SK-N-SH (cell line): ENCODE results near the gene MICAL2. TPM values are rescaled to one million over a fixed set of nuclear protein-coding genes. Genes with fewer than 3 reads are reported as not detected.

Experiments
- CTCF ChIA-PET: fragments of 300-600, 350-600 bp; formaldehyde crosslinking; extraction: SDS; loops from one replicate; lab custom pipeline; 2021; lab: Yijun Ruan, JAX
- POLR2A ChIA-PET: fragments of 350-600 bp; sonication (Branson Sonifier 250); formaldehyde crosslinking; extraction: SDS; loops from one replicate; lab custom pipeline; 2020; ENCODE audit warnings: antibody characterized with exemption, inconsistent platforms; lab: Yijun Ruan, JAX
- DNase-seq: peaks from one replicate; pipeline ENCODE4 v3.0.0; 2012
- H2AFZ ChIP-seq: fragments of 200-600 bp; sonication (generic); 2 replicates; pipeline ENCODE4 v1.8.1; 2016; ENCODE audit warnings: antibody characterized with exemption, mild to moderate bottlenecking, low read depth
- H3F3A ChIP-seq: fragments of 200-600 bp; sonication (generic); replicated peaks from 2 replicates; pipeline ENCODE3; 2016; ENCODE audit warnings: antibody characterized with exemption, mild to moderate bottlenecking; ENCODE audit not compliant: insufficient read depth
- H3K27ac ChIP-seq, 2 experiments: fragments of 200-500 bp in 1 of 2; fragments of 200-600 bp in 1 of 2; sonication (Bioruptor generic) in 1 of 2; sonication (generic), shearing (Covaris generic) in 1 of 2; 2 replicates each; pipeline versions ENCODE4 v1.5.1 to v1.6.1; 2014 to 2016; ENCODE audit warnings: low read depth in 2 of 2, inconsistent platforms in 1 of 2, low read length in 1 of 2, mild to moderate bottlenecking in 1 of 2, mixed read lengths in 1 of 2
- H3K27me3 ChIP-seq: fragments of 200-600 bp; sonication (generic), shearing (Covaris generic); 2 replicates; pipeline ENCODE4 v1.6.1; 2016; ENCODE audit warnings: mixed run types; ENCODE audit not compliant: insufficient read depth
- H3K36me3 ChIP-seq, 2 experiments: fragments of 200-500 bp in 1 of 2; fragments of 200-600 bp in 1 of 2; sonication (Bioruptor generic) in 1 of 2; sonication (generic) in 1 of 2; replicated peaks in 1 of 2; 2 replicates each; pipeline versions ENCODE3 to v1.5.1; 2014 to 2016; ENCODE audit warnings: low read length in 1 of 2, mild to moderate bottlenecking in 1 of 2; ENCODE audit not compliant: insufficient read depth in 2 of 2, control insufficient read depth in 1 of 2
- H3K4me1 ChIP-seq, 2 experiments: fragments of 200-500 bp in 1 of 2; fragments of 200-600 bp in 1 of 2; sonication (Bioruptor generic) in 1 of 2; sonication (generic), shearing (Covaris generic) in 1 of 2; 2 replicates each; pipeline versions ENCODE4 v1.5.1 to v1.6.1; 2014 to 2016; ENCODE audit warnings: low read depth in 1 of 2, low read length in 1 of 2, mixed run types in 1 of 2; ENCODE audit not compliant: insufficient read depth in 2 of 2, control insufficient read depth in 1 of 2
- H3K4me2 ChIP-seq: fragments of 200-600 bp; sonication (generic), shearing (Covaris generic); 2 replicates; pipeline ENCODE4 v1.6.1; 2017; ENCODE audit warnings: mixed run types
- H3K4me3 ChIP-seq, 2 experiments: fragments of 200-500 bp in 1 of 2; fragments of 200-600 bp in 1 of 2; sonication (Bioruptor generic) in 1 of 2; sonication (generic), shearing (Covaris generic) in 1 of 2; 2 replicates each; pipeline versions ENCODE4 v1.5.1 to v1.8.1; 2014 to 2016; ENCODE audit warnings: low read depth in 2 of 2, inconsistent platforms in 1 of 2, low read length in 1 of 2, mild to moderate bottlenecking in 1 of 2, mixed read lengths in 1 of 2, moderate library complexity in 1 of 2
- H3K79me2 ChIP-seq: fragments of 200-600 bp; sonication (generic); 2 replicates; pipeline ENCODE4 v1.8.1; 2017; ENCODE audit warnings: mild to moderate bottlenecking; ENCODE audit not compliant: insufficient read depth
- H3K9ac ChIP-seq: fragments of 200-600 bp; sonication (generic); 2 replicates; pipeline ENCODE4 v1.6.1; 2017; ENCODE audit warnings: mixed run types
- H3K9me2 ChIP-seq: fragments of 200-600 bp; sonication (generic); 2 replicates; pipeline ENCODE4 v1.6.1; 2017; ENCODE audit warnings: mixed run types
- H3K9me3 ChIP-seq: fragments of 200-600 bp; sonication (generic); 2 replicates; pipeline ENCODE4 v1.6.1; 2017; ENCODE audit warnings: mixed run types, mild to moderate bottlenecking, moderate library complexity
- H4K20me1 ChIP-seq: fragments of 200-600 bp; sonication (generic); 2 replicates; pipeline ENCODE4 v1.6.1; 2017; ENCODE audit warnings: mild to moderate bottlenecking, mixed run types; ENCODE audit not compliant: insufficient read depth
- ELF1 ChIP-seq: IDR thresholded peaks from 2 replicates; pipeline ENCODE4 v1.4.0; 2012
- EP300 ChIP-seq, 2 experiments: IDR thresholded peaks; 2 replicates each; pipeline versions ENCODE4 v1.4.0 to v1.6.1; 2012; ENCODE audit warnings: borderline replicate concordance in 1 of 2, low read depth in 1 of 2, low read length in 1 of 2
- EZH2phosphoT487 ChIP-seq: fragments of 200-600 bp; sonication (generic); IDR thresholded peaks from 2 replicates; pipeline ENCODE4 v1.6.1; 2017; ENCODE audit warnings: low read depth, mixed run types, mild to moderate bottlenecking, antibody characterized with exemption, moderate library complexity, borderline replicate concordance
- FOXM1 ChIP-seq: IDR thresholded peaks from 2 replicates; pipeline ENCODE4 v1.4.0; 2012; ENCODE audit warnings: low read depth, mild to moderate bottlenecking
- GABPA ChIP-seq: IDR thresholded peaks from 2 replicates; pipeline ENCODE4 v1.4.0; 2012; ENCODE audit warnings: low read depth, mild to moderate bottlenecking
- MEF2A ChIP-seq: IDR thresholded peaks from 2 replicates; pipeline ENCODE4 v1.4.0; 2012; ENCODE audit warnings: low read depth, borderline replicate concordance
- NFIC ChIP-seq: IDR thresholded peaks from 2 replicates; pipeline ENCODE4 v1.4.0; 2012; ENCODE audit warnings: borderline replicate concordance
- RAD21 ChIP-seq: IDR thresholded peaks from 2 replicates; pipeline ENCODE4 v1.6.1; 2012; ENCODE audit warnings: mild to moderate bottlenecking, low read length
- RCOR1 ChIP-seq: fragments of 150-350 bp; IDR thresholded peaks from 2 replicates; pipeline ENCODE4 v1.6.1; 2017; ENCODE audit warnings: antibody characterized with exemption, low read length
- RXRA ChIP-seq: IDR thresholded peaks from 2 replicates; pipeline ENCODE4 v1.4.0; 2012; ENCODE audit warnings: low read depth, mild to moderate bottlenecking, borderline replicate concordance
- SIN3A ChIP-seq: IDR thresholded peaks from 2 replicates; pipeline ENCODE4 v1.6.1; 2012; ENCODE audit warnings: low read depth, mild to moderate bottlenecking, low read length, moderate library complexity, borderline replicate concordance
- SMC3 ChIP-seq: IDR thresholded peaks from 2 replicates; pipeline ENCODE4 v1.6.1; 2012; ENCODE audit warnings: low read depth, low read length, improper control_type of control experiment
- TAF1 ChIP-seq: IDR thresholded peaks from 2 replicates; pipeline ENCODE4 v1.6.1; 2012; ENCODE audit warnings: low read depth, mild to moderate bottlenecking, low read length, moderate library complexity, borderline replicate concordance
- TEAD4 ChIP-seq: IDR thresholded peaks from 2 replicates; pipeline ENCODE4 v1.4.0; 2012; ENCODE audit warnings: mild to moderate bottlenecking, borderline replicate concordance; ENCODE audit not compliant: insufficient read depth
- USF1 ChIP-seq: IDR thresholded peaks from 2 replicates; pipeline ENCODE4 v1.4.0; 2012; ENCODE audit warnings: low read depth, borderline replicate concordance
- YY1 ChIP-seq: IDR thresholded peaks from 2 replicates; pipeline ENCODE4 v1.4.0; 2012; ENCODE audit warnings: low read depth, mild to moderate bottlenecking
- ZBTB33 ChIP-seq: IDR thresholded peaks from 2 replicates; pipeline ENCODE4 v1.4.0; 2012; ENCODE audit warnings: low read depth, borderline replicate concordance
- WGBS: methylation state at CpG from one replicate; pipeline ENCODE4 v1.1.6; 2017; ENCODE audit warnings: low lambda C conversion rate; 5-methylcytosine and 5-hydroxymethylcytosine counted together
- polyA plus RNA-seq, 3 experiments: library from polyadenylated mRNA; depleted of rRNA; stranded (reverse); fragments of >200 nt; gene quantifications; 2 replicates each; pipeline ENCODE4 v1.2.3, GENCODE V29; 2012
- TF ChIP-seq, protein P1 (sequence below): fragments of 150-350 bp; IDR thresholded peaks from 2 replicates; pipeline ENCODE4 v1.6.1; 2017; ENCODE audit warnings: antibody characterized with exemption, low read length, low read depth, borderline replicate concordance
- TF ChIP-seq, protein P2 (sequence below): IDR thresholded peaks from 2 replicates; pipeline ENCODE4 v1.6.1; 2012; ENCODE audit warnings: mild to moderate bottlenecking, low read depth, low read length, moderate library complexity
- TF ChIP-seq, protein P3 (sequence below): IDR thresholded peaks from 2 replicates; pipeline ENCODE4 v1.4.0; 2012; ENCODE audit warnings: low read depth
- TF ChIP-seq, protein P4 (sequence below): IDR thresholded peaks from 2 replicates; pipeline ENCODE4; 2012

MICAL2 gene
- polyA plus RNA-seq, 1 of the 3 experiments (the other 2 are of a cell fraction): 54.6 TPM

GRCh38 chr11:12159351-12160099 is 49.1 kb downstream of the MICAL2 start (continued):
- TF ChIP-seq USF1 (no peak), GABPA (no peak), TEAD4 (no peak), RAD21 (no peak), ZBTB33 (no peak), TAF1 (no peak), YY1 (no peak)
- TF ChIP-seq, protein P1, sequence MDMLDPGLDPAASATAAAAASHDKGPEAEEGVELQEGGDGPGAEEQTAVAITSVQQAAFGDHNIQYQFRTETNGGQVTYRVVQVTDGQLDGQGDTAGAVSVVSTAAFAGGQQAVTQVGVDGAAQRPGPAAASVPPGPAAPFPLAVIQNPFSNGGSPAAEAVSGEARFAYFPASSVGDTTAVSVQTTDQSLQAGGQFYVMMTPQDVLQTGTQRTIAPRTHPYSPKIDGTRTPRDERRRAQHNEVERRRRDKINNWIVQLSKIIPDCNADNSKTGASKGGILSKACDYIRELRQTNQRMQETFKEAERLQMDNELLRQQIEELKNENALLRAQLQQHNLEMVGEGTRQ: no peak

DNA sequence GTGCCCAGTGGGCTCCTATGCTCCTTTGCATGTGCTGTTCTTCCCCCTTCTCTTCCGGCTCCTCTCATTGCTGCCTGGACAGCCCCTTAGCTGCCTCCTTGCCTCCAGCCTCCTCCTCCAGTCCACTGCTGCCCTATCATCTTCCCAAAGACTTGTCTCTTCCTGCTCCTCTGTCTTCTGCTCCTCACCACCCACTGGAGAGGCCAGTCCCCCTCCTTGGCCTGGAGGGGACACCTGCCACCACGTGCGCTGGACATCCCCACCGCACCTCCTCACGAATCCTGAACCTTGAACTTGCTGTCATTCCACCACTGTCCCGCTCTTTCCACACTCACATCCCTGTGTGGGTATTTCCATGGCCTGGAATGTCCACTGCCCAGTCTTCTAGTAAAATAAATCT is 49.8 kb downstream of the MICAL2 start:
- peak overlapping the region; percentile 60 for H3K4me2 ChIP-seq
- H3K4me3 ChIP-seq: no peak overlapping the region
- peaks cover 2 to 79% of the 10 kb centered on the region in 2 experiments; a peak in 3 of 4 replicates for H3K4me1 ChIP-seq
- TF ChIP-seq, protein P2, sequence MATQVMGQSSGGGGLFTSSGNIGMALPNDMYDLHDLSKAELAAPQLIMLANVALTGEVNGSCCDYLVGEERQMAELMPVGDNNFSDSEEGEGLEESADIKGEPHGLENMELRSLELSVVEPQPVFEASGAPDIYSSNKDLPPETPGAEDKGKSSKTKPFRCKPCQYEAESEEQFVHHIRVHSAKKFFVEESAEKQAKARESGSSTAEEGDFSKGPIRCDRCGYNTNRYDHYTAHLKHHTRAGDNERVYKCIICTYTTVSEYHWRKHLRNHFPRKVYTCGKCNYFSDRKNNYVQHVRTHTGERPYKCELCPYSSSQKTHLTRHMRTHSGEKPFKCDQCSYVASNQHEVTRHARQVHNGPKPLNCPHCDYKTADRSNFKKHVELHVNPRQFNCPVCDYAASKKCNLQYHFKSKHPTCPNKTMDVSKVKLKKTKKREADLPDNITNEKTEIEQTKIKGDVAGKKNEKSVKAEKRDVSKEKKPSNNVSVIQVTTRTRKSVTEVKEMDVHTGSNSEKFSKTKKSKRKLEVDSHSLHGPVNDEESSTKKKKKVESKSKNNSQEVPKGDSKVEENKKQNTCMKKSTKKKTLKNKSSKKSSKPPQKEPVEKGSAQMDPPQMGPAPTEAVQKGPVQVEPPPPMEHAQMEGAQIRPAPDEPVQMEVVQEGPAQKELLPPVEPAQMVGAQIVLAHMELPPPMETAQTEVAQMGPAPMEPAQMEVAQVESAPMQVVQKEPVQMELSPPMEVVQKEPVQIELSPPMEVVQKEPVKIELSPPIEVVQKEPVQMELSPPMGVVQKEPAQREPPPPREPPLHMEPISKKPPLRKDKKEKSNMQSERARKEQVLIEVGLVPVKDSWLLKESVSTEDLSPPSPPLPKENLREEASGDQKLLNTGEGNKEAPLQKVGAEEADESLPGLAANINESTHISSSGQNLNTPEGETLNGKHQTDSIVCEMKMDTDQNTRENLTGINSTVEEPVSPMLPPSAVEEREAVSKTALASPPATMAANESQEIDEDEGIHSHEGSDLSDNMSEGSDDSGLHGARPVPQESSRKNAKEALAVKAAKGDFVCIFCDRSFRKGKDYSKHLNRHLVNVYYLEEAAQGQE: no peak
- no peak for TF ChIP-seq RXRA
- no peak for TF ChIP-seq ELF1
- no peak for TF ChIP-seq GABPA
- no peak for TF ChIP-seq RCOR1
- no peak for TF ChIP-seq EP300 (IDR thresholded peaks at IDR 0.05; ENCODE audit: borderline replicate concordance in 1 of 2, low read depth in 1 of 2, low read length in 1 of 2)
- TF ChIP-seq, protein P3, sequence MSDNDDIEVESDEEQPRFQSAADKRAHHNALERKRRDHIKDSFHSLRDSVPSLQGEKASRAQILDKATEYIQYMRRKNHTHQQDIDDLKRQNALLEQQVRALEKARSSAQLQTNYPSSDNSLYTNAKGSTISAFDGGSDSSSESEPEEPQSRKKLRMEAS: no peak
- no peak for TF ChIP-seq SIN3A
- no peak for TF ChIP-seq RAD21
- TF ChIP-seq YY1: no peak
- no peak for TF ChIP-seq NFIC
- no peak for TF ChIP-seq EZH2phosphoT487
- TF ChIP-seq MEF2A: no peak
- TF ChIP-seq FOXM1: no peak
- no peak for TF ChIP-seq SMC3
- TF ChIP-seq, protein P4, sequence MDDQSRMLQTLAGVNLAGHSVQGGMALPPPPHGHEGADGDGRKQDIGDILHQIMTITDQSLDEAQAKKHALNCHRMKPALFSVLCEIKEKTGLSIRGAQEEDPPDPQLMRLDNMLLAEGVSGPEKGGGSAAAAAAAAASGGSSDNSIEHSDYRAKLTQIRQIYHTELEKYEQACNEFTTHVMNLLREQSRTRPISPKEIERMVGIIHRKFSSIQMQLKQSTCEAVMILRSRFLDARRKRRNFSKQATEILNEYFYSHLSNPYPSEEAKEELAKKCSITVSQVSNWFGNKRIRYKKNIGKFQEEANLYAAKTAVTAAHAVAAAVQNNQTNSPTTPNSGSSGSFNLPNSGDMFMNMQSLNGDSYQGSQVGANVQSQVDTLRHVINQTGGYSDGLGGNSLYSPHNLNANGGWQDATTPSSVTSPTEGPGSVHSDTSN: no peak
- H3K27me3 ChIP-seq: no peaks in the 10 kb centered on the region
- POLR2A ChIA-PET: no interaction called here
- CTCF ChIA-PET: interaction anchor here (1.6 kb wide), 1 partner anchor 116 kb away, joined by 4 read pairs; no protein-coding TSS in a partner anchor
- no peaks in the 10 kb centered on the region for H3K9me2 ChIP-seq
- H4K20me1 ChIP-seq: no peaks in the 10 kb centered on the region
- 99% methylated on average over 6 of the region's 6 CpGs for WGBS
- H3K36me3 ChIP-seq: peaks cover 11 to 19% of the 10 kb centered on the region in 2 experiments
- H2AFZ ChIP-seq: no peak overlapping the region
- H3K9me3 ChIP-seq: no peaks in the 10 kb centered on the region
- peak overlapping the region in 1 of 2 experiments; percentile 99; a peak in 2 of 4 replicates for H3K27ac ChIP-seq
- H3K79me2 ChIP-seq: peaks cover 85% of the 10 kb centered on the region
- H3K9ac ChIP-seq: peak overlapping the region; percentile 77
- DNase-seq: no peak
- H3F3A ChIP-seq: peaks cover 83% of the 10 kb centered on the region
